Inferior parietal cortex (tissue), 1 donor: Measurements from ENCODE around the gene FOXO3.
A peak's percentile ranks its signal among the peaks of the same experiment; 100 is the strongest.

Experiments used
- DNase-seq: peaks from one replicate; pipeline ENCODE4 v3.0.0-alpha.2; 2016; ENCODE audit errors: extremely low spot score

Gene FOXO3

DNA sequence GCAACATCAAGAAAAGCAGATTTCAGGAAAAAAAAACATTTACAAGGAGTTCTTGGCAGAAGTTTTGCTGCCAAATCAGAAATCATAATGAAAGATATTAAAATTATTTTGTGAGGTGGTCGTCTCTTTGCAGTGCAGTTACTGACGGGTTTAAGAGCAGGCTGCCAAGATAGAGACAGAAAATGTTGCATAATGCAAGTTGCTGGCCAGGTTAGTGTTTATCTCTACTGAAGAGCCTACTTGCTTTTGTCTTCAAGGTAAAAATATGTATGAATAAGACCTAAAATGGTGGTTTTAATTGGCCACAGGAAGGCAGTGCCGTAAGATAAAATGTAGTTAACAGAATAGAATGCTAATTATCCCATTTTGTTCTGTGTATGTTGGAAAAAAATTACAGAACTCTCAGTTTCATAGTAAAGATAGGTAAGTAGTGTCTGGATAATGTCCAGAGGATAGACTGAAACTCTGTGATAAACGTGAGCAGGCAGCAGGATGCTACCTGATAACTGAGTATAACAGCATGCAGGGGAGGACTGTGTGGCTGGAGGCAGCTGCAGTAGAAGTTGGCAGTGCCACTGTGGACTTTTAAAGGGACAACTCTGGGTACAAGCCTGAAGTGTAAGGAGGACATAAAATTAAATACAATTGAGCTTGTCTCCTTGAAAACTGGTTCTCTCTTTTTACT is 13.9 kb downstream of the FOXO3 start:
- DNase-seq: no peak

- no peak for DNase-seq
Observed at GRCh38 chr6:108575905-108576494, 15.3 kb downstream of the FOXO3 start.

DNA sequence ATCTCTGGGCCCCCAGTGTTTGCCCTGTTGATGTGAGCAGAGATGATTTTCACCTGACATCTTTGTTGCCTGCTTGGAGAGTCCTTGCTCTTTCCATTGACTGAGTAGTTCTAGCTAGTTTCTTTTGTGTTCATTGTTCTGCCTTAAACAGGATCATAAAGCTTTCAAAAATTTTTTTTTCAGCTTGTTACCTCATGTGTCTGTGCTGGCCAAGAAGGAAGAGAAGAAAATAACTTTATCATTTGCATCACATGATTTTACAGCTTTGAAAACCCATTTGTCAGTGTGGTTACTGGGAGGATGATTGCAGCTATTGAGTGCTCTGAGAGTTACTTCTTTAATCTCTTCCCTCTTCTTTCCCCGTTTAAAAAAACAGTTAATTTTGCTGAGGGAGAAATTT is 16.0 kb downstream of the FOXO3 start:
- no peak for DNase-seq

DNA sequence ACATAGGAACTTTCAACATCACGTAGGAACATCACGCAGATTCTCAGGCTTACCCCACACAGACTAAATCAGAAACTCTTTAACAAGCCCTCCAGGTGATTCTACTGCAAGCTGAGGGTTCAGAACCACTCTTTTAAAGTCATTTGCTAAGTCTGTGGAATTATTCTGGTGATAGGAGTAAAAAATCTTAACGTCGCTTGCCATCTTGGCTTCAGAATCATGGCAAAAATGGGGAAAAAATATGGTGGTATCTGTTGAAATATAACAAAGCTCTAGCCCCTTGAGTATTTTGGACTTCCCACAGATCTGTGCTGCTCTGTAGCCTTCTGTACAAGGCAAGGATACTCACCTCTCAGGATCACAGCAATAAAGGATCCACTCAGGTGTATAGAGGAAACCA is 17.4 kb downstream of the FOXO3 start:
- DNase-seq: no peak

DNA sequence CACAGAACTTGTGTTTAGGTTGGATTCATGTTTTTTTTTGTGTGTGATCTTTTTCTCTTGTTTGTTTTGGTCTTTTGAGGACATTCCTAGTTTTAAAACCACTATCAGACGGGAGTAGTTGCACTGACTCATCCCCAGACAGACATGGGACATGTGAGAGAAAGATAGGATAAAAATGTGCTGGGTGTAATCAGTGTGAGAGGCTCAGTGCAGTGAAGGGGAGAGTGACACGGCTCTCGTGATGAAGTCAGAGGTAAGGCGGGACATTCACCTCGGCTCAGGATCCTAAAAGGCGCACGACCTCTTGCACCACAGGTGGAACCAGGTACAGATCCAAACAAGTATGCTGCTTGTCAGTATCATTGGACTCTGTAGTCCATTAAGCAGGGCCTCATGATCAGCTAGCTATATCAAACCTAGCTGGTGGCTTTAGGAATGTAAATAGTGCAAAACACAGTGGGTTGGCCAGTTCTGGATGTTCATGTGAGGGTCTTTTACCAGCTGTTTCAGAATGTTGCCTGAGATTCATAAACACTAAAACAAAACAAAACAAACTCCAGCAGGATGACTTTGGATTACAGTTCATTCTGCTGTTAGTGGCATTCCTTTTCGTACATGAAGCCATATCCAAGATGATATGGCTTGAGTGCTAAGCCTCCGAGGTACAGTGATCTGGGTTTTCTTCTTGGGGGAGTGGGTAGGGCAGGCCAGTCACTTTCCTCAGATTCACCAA is 18.0 kb downstream of the FOXO3 start:
- DNase-seq: no peak

- DNase-seq: no peak
Observed at GRCh38 chr6:108579328-108579721, 18.6 kb downstream of the FOXO3 start.

DNA sequence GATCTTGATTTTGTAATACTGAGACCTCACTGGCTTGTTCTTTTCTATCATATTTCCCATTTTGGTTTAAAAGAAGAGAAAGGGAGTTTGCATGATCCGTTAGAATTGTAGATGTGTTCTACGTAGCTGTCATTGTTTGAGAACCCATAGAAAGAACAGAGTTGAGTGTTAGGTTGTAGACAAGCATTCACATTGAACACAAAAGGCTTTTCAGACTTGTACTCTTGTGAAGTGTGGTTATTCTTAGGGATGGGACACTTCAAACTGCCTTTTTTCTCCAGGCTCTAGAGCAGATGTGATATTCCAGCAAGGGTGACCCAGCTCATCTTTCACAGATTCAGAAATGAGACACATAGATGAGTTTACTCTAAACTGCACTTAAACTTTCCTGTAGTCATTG is 19.9 kb downstream of the FOXO3 start:
- no peak for DNase-seq

GRCh38 chr6:108581237-108581931 is 20.7 kb downstream of the FOXO3 start:
- no peak for DNase-seq

DNA sequence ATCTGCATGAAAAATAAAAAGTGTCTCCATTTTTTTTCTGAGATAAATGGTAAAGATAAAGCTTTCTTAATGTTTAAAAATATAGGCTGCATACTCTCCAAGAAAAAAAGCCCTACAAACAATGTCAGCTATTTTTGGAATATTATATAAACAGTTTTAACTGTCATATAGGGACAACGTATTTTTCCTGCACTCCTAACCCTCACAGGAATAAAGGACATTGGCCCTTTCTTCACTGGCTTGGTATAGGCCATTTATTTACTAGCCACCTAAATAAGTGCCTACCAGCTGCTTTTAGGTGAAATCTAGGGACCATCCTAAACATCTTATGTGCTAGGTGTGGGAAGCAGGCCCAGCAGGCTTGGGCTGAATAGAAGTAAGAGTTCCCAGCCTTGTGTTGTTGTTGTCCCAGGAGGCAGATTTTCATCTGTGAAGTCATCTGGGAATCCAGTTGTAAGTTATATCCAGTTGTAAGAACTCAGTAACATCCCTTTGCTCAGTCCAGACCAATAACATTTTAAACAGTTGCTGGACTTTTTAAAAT is 21.3 kb downstream of the FOXO3 start:
- no peak for DNase-seq

- no peak for DNase-seq
Observed at GRCh38 chr6:108582618-108583017, 21.9 kb downstream of the FOXO3 start.

DNA sequence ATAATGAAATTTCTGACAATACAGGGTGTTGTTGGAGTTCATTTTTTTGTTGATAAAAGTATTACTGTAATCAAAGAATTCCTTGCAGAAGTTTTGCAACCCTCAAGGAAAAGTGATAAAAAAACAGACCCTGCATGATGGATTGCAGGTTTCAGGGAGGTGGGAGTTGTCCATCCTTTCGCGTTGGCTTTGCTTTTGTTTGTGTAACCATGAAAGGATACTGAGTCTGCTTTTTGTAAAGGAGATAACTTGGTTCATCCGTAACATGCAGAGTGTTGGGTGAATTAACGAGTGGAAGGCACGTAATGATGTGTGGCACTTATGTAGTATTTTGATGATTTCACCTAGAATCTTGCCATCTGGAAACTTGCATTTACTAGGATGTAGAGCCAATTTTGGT is 23.6 kb downstream of the FOXO3 start:
- no peak for DNase-seq

DNA sequence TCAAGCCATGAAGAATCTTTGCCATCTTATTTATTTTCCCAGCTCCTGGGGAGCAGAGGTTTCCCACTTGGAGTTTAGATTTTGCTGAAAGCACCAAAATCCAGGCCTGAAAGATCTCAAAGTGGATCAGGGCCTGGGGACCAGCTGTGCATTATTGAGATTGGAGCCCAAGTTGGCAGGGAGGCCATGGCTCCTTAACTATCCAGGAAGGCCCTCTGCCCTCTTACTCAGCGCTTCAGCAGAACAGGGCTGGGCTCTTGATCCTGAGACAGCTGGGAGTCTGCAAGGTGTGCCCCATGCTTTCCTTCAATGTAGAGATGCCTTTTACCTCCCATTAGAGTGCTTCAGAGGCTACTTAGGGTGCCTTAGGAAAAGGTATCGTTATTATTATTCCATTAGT is 24.6 kb downstream of the FOXO3 start:
- no peak for DNase-seq

- no peak for DNase-seq
Observed at GRCh38 chr6:108585921-108586536, 25.3 kb downstream of the FOXO3 start.

DNA sequence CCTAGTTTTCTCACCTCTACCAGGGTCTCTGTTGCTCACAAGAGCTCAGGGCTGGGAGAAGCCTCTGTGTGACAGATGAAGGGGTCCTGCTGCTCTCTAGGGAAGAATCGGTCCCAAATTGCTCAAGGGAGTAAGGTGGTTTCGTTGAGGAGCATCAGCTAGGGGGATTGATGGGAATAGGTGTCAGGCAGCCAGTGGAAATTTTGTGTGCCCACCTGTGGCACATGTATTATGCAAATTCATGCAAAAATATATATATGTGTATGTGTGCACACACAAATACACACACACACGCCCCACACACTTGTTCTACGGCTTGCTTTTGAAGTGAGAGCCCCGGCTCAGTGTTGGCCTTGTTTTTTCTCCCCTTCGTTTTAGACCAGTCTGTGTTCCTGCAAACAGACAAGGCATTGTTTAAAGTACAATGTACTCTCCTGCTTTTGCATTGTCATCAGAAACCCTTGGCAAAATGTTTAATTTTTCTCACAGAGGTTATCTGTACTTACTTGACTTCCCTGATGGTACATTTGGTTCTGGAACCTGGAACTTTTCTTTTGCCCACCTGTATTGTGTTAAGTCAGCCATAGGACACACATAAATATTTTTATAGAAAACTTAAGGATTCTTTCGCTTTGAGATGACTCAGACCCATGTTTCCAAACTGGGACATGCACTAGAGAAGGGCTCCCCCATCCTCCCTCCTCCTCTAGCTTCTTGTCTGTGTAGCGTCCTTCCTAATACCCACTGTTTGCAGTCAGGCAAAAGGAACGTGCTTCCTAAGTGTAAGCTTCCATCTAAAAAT is 26.7 kb downstream of the FOXO3 start:
- DNase-seq: peak; percentile 77

DNA sequence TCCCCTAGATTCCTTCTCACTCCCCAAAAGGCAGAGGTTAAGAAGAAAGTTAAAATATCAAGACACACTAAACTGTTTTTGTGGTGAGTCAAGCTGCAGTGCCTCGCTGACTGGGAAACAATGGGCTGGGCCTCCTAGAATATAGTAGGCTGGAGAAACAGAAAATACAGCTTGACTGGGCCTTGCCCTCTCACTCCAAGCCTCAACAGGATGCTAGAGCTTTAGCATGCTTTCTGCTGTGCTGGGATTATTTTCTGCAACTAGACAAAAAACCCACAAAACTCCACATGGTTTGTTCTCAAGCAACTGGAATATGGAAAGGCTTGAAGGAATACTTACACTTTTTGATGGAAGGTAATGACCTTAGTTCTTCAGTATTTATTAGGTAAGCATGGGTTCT is 27.9 kb downstream of the FOXO3 start:
- no peak for DNase-seq

DNA sequence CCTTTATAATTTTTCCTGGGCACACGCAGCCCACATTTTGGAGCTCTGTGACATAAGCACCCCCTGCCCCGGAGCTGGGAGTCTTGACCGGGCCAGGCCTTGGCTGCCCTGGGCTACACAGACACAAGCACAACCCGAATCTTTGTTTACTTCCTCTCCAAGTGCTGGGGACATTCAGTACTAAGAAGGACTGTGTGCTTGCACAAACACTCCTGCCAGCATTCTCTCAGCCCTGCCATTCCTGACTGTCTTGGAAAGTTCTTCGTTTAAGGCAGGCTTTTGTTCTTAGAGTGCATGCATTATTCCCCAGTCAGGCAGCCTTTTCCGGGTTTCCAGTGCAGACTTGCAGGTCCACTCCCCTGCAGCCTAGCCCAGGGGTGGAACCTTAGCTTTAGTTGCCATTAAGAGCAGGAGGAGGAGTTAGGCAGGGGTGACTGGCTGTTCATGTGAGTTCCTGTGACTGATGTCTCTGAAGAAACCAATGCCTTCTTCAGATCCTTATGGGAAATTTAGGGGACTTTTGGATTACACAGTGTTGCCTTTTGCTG is 28.6 kb downstream of the FOXO3 start:
- DNase-seq: peak; percentile 61

GRCh38 chr6:108591040-108591816 is 30.5 kb downstream of the FOXO3 start:
- no peak for DNase-seq

- DNase-seq: no peak
Observed at GRCh38 chr6:108592371-108593337, 31.9 kb downstream of the FOXO3 start.

GRCh38 chr6:108594151-108594550 is 33.4 kb downstream of the FOXO3 start:
- DNase-seq: no peak
